IgD-negative memory B cell (primary cell): ENCODE measurements around the gene DCBLD2. TPM values are rescaled to one million over a fixed set of nuclear protein-coding genes. Genes with fewer than 3 reads are reported as not detected.

ENCODE experiments used
- H3K27ac Mint-ChIP-seq, 3 donors: one replicate each; pipeline ENCODE4 v1.8.0; 2020 to 2022; ENCODE audit warnings: mild to moderate bottlenecking in 3 of 3, mixed read lengths in 3 of 3, moderate library complexity in 1 of 3
- H3K27me3 Mint-ChIP-seq: one replicate; pipeline ENCODE4 v1.8.0; 2021; ENCODE audit warnings: mixed read lengths
- H3K36me3 Mint-ChIP-seq: one replicate; pipeline ENCODE4 v1.8.0; 2020; ENCODE audit warnings: mild to moderate bottlenecking, mixed read lengths
- H3K4me1 Mint-ChIP-seq, 3 donors: one replicate each; pipeline ENCODE4 v1.8.0; 2020 to 2022; ENCODE audit warnings: mixed read lengths in 3 of 3, mild to moderate bottlenecking in 1 of 3
- H3K4me3 Mint-ChIP-seq, 4 donors: one replicate each; pipeline ENCODE4 v1.8.0; 2020 to 2022; ENCODE audit warnings: mild to moderate bottlenecking in 4 of 4, mixed read lengths in 4 of 4, moderate library complexity in 3 of 4
- H3K9me3 Mint-ChIP-seq, 3 donors: one replicate each; pipeline ENCODE4 v1.8.0; 2020 to 2021; ENCODE audit warnings: mixed read lengths in 3 of 3, mild to moderate bottlenecking in 1 of 3
- polyA plus RNA-seq: library from polyadenylated mRNA; unstranded; fragments of 300-500 nt; fragmentation: Illumina TruSeq; gene quantifications from one replicate; pipeline ENCODE4 v1.2.3, GENCODE V29; 2021

DCBLD2 gene
- polyA plus RNA-seq = not detected

- peak within 1 kb of the TSS; percentile 24 to 81 (median 53) for H3K27ac Mint-ChIP-seq
- H3K4me1 Mint-ChIP-seq = peaks cover 8 to 12% (median 11%) of the 10 kb centered on the region in 3 donors
- H3K4me3 Mint-ChIP-seq = peak within 1 kb of the TSS; percentile 87 to 99 (median 97)
- H3K36me3 Mint-ChIP-seq = no peaks in the 10 kb centered on the region
- H3K9me3 Mint-ChIP-seq = peaks cover 0 to 1% (median 0%) of the 10 kb centered on the region in 3 donors
- H3K27me3 Mint-ChIP-seq = peaks cover 11% of the 10 kb centered on the region
These were observed at the start of gene DCBLD2 for GRCh38 chr3:98901392-98902350. Gene DCBLD2, minus strand, starts transcription at chr3:98901695. Its CDS starts 369 bp downstream, at chr3:98901326.

- Mint-ChIP-seq H3K27ac (no peak overlapping the region), H3K9me3 (peaks cover 0 to 5% (median 4%) of the 10 kb centered on the region in 3 donors), H3K27me3 (peaks cover 3% of the 10 kb centered on the region), H3K36me3 (no peaks in the 10 kb centered on the region), H3K4me3 (no peak overlapping the region), H3K4me1 (no peaks in the 10 kb centered on the region)
These were observed 44.2 kb upstream of the DCBLD2 start for GRCh38 chr3:98945666-98946065.

- no peaks in the 10 kb centered on the region for H3K36me3 Mint-ChIP-seq
- H3K27me3 Mint-ChIP-seq = peaks cover 3% of the 10 kb centered on the region
- no peaks in the 10 kb centered on the region for H3K4me1 Mint-ChIP-seq
- no peak overlapping the region for H3K27ac Mint-ChIP-seq
- H3K4me3 Mint-ChIP-seq = no peak overlapping the region
- H3K9me3 Mint-ChIP-seq = peaks cover 0 to 5% (median 3%) of the 10 kb centered on the region in 3 donors
These were observed 43.6 kb upstream of the DCBLD2 start for GRCh38 chr3:98945101-98945524.

GRCh38 chr3:98930413-98930812 is 28.9 kb upstream of the DCBLD2 start:
- Mint-ChIP-seq H3K9me3 (peaks cover 2 to 18% (median 10%) of the 10 kb centered on the region in 3 donors), H3K4me3 (peak overlapping the region in 1 of 4 donors; percentile 5), H3K27me3 (no peaks in the 10 kb centered on the region), H3K27ac (no peak overlapping the region), H3K36me3 (no peaks in the 10 kb centered on the region), H3K4me1 (no peaks in the 10 kb centered on the region)

- Mint-ChIP-seq H3K9me3 (no peaks in the 10 kb centered on the region), H3K36me3 (no peaks in the 10 kb centered on the region), H3K27me3 (peaks cover 7% of the 10 kb centered on the region), H3K4me1 (no peaks in the 10 kb centered on the region), H3K4me3 (no peak overlapping the region), H3K27ac (no peak overlapping the region)
These were observed 20.5 kb upstream of the DCBLD2 start for GRCh38 chr3:98921957-98922356.

- H3K4me3 Mint-ChIP-seq = no peak overlapping the region
- H3K36me3 Mint-ChIP-seq = no peaks in the 10 kb centered on the region
- H3K4me1 Mint-ChIP-seq = no peaks in the 10 kb centered on the region
- peaks cover 7% of the 10 kb centered on the region for H3K27me3 Mint-ChIP-seq
- no peaks in the 10 kb centered on the region for H3K9me3 Mint-ChIP-seq
- H3K27ac Mint-ChIP-seq = no peak overlapping the region
These were observed 18.7 kb upstream of the DCBLD2 start for GRCh38 chr3:98920166-98920565.

GRCh38 chr3:98918586-98918985 is 17.1 kb upstream of the DCBLD2 start:
- H3K27ac Mint-ChIP-seq = no peak overlapping the region
- no peaks in the 10 kb centered on the region for H3K9me3 Mint-ChIP-seq
- peaks cover 7% of the 10 kb centered on the region for H3K27me3 Mint-ChIP-seq
- H3K4me1 Mint-ChIP-seq = no peaks in the 10 kb centered on the region
- H3K36me3 Mint-ChIP-seq = no peaks in the 10 kb centered on the region
- no peak overlapping the region for H3K4me3 Mint-ChIP-seq

GRCh38 chr3:98917608-98918007 is 16.1 kb upstream of the DCBLD2 start:
- Mint-ChIP-seq H3K4me1 (no peaks in the 10 kb centered on the region), H3K36me3 (no peaks in the 10 kb centered on the region), H3K9me3 (no peaks in the 10 kb centered on the region), H3K27me3 (peaks cover 6% of the 10 kb centered on the region), H3K27ac (no peak overlapping the region), H3K4me3 (no peak overlapping the region)

GRCh38 chr3:98914210-98915080 is 12.9 kb upstream of the DCBLD2 start:
- no peak overlapping the region for H3K27ac Mint-ChIP-seq
- H3K4me3 Mint-ChIP-seq = no peak overlapping the region
- no peaks in the 10 kb centered on the region for H3K4me1 Mint-ChIP-seq
- H3K27me3 Mint-ChIP-seq = peaks cover 8% of the 10 kb centered on the region
- H3K36me3 Mint-ChIP-seq = no peaks in the 10 kb centered on the region
- H3K9me3 Mint-ChIP-seq = peaks cover 2 to 3% (median 3%) of the 10 kb centered on the region in 3 donors

- Mint-ChIP-seq H3K36me3 (no peaks in the 10 kb centered on the region), H3K4me1 (no peaks in the 10 kb centered on the region), H3K27ac (no peak overlapping the region), H3K27me3 (peaks cover 11% of the 10 kb centered on the region), H3K9me3 (peaks cover 3 to 5% (median 5%) of the 10 kb centered on the region in 3 donors), H3K4me3 (no peak overlapping the region)
These were observed 11.0 kb upstream of the DCBLD2 start for GRCh38 chr3:98912448-98912847.

GRCh38 chr3:98906230-98906629 is 4.7 kb upstream of the DCBLD2 start:
- Mint-ChIP-seq H3K4me3 (no peak overlapping the region), H3K9me3 (peaks cover 4 to 5% (median 5%) of the 10 kb centered on the region in 3 donors), H3K27ac (no peak overlapping the region), H3K27me3 (peaks cover 17% of the 10 kb centered on the region), H3K4me1 (peaks cover 6 to 8% (median 7%) of the 10 kb centered on the region in 3 donors), H3K36me3 (no peaks in the 10 kb centered on the region)

GRCh38 chr3:98903705-98904481 is 2.4 kb upstream of the DCBLD2 start:
- H3K9me3 Mint-ChIP-seq = peaks cover 0 to 1% (median 0%) of the 10 kb centered on the region in 3 donors
- H3K27me3 Mint-ChIP-seq = peaks cover 16% of the 10 kb centered on the region
- no peaks in the 10 kb centered on the region for H3K36me3 Mint-ChIP-seq
- H3K4me3 Mint-ChIP-seq = peak overlapping the region in 1 of 4 donors; percentile 7
- peak overlapping the region in 1 of 3 donors; percentile 50 for H3K27ac Mint-ChIP-seq
- H3K4me1 Mint-ChIP-seq = peaks cover 8 to 12% (median 11%) of the 10 kb centered on the region in 3 donors

GRCh38 chr3:98903099-98903498 is 1.6 kb upstream of the DCBLD2 start:
- peaks cover 8 to 12% (median 11%) of the 10 kb centered on the region in 3 donors for H3K4me1 Mint-ChIP-seq
- peaks cover 0 to 1% (median 0%) of the 10 kb centered on the region in 3 donors for H3K9me3 Mint-ChIP-seq
- H3K27me3 Mint-ChIP-seq = peaks cover 14% of the 10 kb centered on the region
- H3K4me3 Mint-ChIP-seq = peak overlapping the region in 3 of 4 donors; percentile 46 to 99 (median 65)
- H3K36me3 Mint-ChIP-seq = no peaks in the 10 kb centered on the region
- peak overlapping the region in 2 of 3 donors; percentile 60 to 82 for H3K27ac Mint-ChIP-seq

GRCh38 chr3:98902351-98902740 is 851 bp upstream of the DCBLD2 start:
- Mint-ChIP-seq H3K27me3 (peaks cover 11% of the 10 kb centered on the region), H3K36me3 (no peaks in the 10 kb centered on the region), H3K27ac (peak overlapping the region in 1 of 3 donors; percentile 24), H3K4me1 (peaks cover 8 to 12% (median 11%) of the 10 kb centered on the region in 3 donors), H3K4me3 (peak overlapping the region; percentile 87 to 99 (median 97)), H3K9me3 (peaks cover 0 to 1% (median 0%) of the 10 kb centered on the region in 3 donors)
